ENCODE results near the gene TMEM119.
"Not testable (repeated sequence)": the region's sequence is repeated elsewhere in the genome, so short reads cannot be mapped to it uniquely, and the experiment has no call there.

TMEM119 gene

DNA sequence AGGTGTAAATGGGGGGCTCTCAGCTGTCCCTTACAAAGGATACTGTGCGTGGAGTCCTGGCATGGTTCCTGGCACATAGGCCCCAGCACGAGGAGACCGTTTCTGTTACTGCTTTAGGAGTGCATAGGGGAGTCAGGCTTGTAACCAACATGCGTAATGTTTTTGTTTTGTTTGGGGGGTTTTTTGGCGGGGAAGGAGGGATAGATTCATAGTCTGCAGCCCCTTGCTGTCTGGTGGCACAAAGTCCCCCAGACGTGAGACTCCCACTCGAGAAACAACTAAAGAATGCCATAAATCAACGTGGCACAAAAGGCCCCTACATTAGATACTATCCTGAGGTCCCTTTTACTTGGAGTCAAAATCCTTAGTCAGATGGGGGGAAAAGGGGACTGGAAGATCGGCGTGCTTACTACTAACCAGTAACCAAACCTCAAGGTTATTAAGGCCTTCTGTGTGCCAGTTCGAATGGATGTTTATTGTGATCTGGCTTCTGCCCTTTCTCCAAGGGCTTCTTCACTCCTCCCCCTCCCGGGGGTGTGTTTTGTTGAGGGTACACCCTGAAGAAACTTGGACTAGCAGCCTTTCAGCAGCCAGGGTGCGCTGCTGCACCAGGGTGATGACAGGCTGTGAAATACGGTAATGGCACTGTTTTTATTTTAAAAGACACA lies 34.6 kb downstream of the TMEM119 start:
- DNase-seq, result peak; percentile 89

DNA sequence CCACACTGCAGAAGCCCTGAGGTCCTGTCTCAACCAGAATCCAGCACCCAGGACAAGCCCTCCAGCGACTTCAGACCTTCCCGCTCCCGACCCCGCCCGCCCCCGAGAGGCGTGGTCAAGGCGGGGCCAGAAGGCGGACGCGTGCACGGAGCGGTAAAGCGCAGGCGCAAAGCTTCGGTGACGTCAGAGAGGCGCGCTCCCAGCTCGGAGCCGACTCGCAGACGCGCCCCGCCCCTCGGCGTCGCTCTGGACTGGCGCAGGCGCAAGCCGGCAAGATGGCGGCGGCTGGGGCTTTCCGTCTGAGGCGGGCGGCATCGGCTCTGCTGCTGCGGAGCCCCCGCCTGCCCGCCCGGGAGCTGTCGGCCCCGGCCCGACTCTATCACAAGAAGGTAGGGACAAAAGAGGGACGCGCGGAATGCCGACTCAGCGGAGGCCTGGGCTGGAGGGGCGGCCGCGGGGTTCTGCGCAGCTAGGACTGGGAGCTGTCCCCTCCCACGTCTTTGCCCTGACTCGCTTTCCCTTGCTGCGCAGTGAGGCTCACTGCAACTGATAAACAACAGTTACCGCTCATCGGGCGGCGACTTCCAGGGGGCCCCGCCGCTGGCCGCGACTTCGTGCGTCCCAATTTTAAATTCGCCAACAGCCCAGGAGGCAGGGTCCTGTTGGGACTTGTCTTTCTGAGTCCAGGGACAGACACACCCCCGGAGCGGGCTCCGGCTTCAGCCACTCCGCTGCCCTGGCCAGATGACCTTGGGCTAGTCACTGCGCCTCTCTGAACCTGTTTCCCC lies 35.3 kb downstream of the TMEM119 start, which contains the start of gene ISCU:
ISCU (plus strand) TSS at position 249 of the 788 bp plus-strand sequence; CDS start at position 276, 27 bp downstream.
- peak; percentile 98 for DNase-seq

GRCh38 chr12:108561852-108562347 lies 36.0 kb downstream of the TMEM119 start:
- DNase-seq, result no peak

DNA sequence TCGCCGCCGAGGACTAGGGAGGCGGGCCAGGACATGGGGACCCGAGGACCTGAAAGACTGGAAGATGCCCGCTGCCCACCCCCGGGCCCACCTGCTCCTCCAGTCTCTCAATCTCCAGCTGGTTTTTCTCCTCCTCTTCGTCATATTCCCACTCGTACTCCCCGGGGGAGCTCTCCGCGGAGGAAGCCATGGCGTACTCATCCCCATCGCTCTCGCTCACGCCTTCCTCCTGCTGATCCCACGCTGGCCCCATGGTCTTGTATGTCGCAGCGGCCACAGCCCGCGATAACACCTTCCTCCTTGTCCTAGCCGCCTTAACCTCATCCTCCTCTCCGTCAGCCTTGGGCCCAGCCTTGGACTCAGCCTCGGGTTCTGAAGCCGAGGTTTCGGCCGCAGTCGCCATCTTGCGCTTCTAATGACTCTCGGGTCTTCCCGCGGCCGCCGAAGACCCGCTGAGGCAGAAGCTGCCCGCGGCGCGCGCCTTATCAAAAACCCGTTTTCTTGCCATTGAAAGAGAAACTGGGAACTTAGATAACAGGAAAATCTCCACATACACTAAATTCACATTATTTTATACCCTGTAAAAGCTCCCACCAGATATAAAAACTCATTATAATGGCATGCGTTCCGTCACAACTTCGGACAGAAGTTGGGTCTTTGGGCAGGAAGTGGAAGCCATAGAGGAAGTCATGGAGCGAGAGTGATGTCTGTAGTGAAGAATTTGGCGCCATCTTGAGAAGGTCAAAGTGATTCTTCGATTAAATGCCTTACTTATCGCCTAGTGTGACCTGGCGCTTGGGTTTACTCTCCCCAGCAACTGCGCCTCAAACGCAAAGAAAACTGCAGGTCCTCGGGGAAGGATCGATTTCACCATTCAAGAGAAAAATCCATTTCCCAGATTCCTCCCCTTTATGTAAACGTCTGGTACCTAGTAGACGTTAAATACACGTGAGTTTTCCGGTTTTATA lies 36.8 kb downstream of the TMEM119 start, which contains the start of gene SART3:
SART3 (minus strand) TSS at position 422 of the 968 bp plus-strand sequence; CDS start at position 403, 19 bp downstream.
- DNase-seq, result peak; percentile 80

GRCh38 chr12:108560321-108560721 lies 37.6 kb downstream of the TMEM119 start:
- DNase-seq, result no peak

DNA sequence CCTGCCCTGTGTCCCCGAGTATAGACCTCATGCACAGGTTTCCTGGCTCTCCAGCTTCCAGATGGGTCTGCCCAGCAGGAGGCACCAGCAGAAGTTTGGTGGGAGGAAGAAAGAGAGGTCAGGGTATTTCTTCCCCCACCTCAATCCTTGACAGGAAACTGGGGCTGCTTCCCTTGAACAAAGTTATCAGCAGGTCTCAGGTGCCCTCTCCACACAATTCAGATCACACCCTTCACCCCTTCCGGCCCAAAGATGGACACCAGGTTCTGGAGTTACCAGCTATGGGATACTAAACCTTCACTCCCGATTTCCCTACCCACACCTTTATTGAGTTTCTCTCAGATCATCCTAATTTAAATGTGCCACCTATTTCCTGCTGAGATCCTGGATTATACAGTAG lies 38.1 kb downstream of the TMEM119 start:
- no peak for DNase-seq

GRCh38 chr12:108559007-108559655 lies 38.8 kb downstream of the TMEM119 start:
- no peak for DNase-seq

DNA sequence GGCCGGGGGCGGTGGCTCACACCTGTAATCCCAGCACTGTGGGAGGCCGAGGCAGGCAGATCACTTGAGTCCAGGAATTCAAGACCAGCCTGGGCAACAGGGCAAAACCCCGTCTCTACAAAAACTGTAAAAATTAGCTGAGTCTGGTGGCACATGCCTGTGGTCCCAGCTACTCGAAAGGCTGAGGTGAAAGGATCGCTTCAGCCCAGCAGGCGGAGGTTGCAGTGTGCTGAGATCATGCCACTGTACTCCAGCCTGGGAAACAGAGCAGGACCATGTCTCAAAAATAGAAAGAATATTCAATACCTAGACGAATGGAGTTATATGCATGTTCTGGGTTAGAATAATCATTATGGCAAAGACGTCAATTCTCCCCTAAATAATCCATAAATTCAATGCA lies 42.5 kb downstream of the TMEM119 start:
- not testable (repeated sequence) for DNase-seq

DNA sequence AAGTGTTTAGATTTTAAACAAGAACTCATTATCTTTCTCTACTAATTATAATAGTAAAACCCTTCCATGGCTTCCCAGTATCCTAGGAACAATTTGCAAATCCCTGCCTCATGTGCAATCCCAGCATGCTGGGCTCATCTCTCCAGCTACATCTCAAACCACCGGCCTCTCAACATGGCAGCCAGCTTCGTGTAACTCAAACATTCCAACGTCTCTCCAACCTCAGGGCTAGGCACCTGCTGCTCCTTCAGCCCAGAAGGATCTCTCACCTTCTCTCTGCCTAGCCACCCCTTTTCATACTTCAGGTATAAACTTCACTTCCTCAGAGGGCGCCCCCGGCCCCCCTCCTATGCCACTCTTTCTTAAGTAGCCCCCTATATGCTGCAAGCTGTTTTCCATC lies 44.1 kb downstream of the TMEM119 start:
- DNase-seq, result no peak

DNA sequence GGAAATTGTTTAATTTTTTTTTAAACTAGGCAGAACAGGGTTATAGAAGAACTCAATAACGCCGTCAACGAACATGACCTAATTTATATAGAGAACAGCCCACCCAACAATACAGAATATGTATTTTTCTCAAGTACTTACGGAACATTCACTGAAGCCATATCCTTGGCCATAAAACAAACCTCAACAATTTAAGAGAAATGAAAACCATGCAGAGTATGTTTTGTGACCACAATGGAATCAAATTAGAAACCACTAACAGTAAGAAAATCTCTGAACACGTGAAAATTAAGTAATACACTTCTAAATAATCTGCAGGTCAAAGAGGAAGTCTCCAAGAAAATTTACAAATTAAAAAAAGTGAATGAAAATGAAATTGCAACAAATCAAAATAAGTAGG lies 46.3 kb downstream of the TMEM119 start:
- DNase-seq, result no peak

DNA sequence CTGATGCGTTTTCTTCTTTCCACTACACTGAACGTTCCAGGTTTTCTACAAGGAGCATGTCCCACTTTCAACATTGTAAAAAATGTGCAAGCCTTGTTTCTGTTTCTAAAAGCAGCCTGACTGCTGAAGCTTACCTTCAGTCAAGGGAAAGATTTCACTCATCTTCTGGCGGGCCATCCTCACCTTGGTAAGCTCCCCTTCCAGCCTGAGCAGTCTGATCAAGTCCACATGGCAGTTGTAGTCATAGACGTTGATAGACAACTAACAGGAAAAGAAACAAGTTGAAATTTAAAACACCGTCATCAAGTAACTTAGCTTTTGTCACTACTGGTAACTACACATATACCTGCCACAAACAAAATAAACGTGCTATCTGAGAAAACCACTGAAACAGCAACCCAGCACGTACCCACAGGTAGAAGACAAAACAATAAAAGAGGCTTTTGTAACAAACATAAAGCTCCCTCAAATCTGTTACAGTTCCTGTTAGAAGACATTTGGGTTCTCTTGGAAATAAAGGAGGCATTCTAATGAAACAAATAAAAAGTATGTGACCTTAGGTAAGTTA lies 48.8 kb downstream of the TMEM119 start:
- no peak for DNase-seq

DNA sequence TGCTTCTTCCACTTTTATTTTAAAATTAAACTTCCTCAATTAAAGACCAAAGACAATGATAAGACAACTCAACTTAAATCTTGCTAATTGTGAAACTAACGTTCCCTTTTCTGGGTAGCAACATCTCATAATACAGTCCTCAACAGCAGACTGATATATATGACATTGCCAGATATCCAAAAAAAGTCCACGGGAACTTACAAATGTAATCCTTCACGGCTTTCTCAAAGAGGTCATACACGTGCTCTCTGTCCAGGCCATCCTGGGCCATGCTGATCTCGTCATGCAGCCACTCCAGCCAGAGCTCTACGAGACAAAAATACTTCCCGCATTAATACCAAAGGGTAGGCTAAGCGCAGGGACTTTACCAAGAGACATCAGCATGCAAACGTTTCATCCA lies 50.2 kb downstream of the TMEM119 start:
- DNase-seq, result no peak

GRCh38 chr12:108543652-108544051 lies 54.2 kb downstream of the TMEM119 start:
- DNase-seq, result no peak

DNA sequence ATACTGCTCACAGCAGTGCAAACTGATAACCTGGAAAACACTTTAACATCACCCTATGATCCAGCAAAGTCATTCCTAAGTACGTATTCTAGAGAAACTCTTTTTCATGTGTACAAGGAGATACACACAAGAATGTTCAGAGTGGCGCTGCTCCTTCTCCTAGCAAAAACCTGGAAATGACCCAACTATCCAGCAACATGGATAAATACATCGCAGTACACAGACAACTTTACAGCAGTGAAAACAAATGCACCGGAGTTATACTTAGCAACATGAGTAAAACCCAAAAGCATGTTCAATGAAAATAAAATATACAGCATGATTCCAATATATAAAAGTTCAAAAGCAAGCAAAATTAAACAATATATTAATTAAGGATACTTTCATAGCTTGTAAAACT lies 55.6 kb downstream of the TMEM119 start:
- DNase-seq, result no peak

All from CD4-positive, alpha-beta T cell treated with Interleukin-15 for 1 hour (primary cell).